GM20000 (cell line): ENCODE measurements around the gene INSC.
A peak's percentile ranks its signal among the peaks of the same experiment; 100 is the strongest.

Experiments used
- DNase-seq: peaks from one replicate; pipeline ENCODE4 v3.0.0; 2012; ENCODE audit warnings: low spot score
- TF ChIP-seq, protein P1 (sequence below): IDR thresholded peaks from 2 replicates; pipeline ENCODE4 v1.5.1; 2012; ENCODE audit warnings: mild to moderate bottlenecking, control low read depth; ENCODE audit errors: extremely low read depth, missing control alignments

INSC gene

DNA sequence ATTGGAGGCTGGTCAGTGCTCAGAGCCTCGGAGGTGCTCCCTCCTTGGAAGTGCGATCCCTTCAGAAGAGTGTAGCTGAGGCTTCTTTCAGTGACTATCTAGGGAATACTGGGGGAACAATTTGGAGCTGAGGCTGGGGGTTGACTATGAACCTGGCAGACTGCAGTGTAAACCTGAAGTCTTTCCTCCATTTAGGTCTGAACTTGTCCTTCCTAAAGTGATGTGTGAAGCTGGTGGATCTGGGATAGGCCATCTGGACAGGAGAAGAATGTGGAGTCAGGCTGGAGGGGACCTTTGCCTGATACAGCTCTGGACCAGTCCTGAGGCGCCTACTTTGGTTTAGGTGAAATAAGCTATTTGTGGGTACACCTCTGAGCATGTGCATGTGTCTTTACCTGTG is 3.5 kb upstream of the INSC start:
- no peak for DNase-seq
- TF ChIP-seq, protein P1, sequence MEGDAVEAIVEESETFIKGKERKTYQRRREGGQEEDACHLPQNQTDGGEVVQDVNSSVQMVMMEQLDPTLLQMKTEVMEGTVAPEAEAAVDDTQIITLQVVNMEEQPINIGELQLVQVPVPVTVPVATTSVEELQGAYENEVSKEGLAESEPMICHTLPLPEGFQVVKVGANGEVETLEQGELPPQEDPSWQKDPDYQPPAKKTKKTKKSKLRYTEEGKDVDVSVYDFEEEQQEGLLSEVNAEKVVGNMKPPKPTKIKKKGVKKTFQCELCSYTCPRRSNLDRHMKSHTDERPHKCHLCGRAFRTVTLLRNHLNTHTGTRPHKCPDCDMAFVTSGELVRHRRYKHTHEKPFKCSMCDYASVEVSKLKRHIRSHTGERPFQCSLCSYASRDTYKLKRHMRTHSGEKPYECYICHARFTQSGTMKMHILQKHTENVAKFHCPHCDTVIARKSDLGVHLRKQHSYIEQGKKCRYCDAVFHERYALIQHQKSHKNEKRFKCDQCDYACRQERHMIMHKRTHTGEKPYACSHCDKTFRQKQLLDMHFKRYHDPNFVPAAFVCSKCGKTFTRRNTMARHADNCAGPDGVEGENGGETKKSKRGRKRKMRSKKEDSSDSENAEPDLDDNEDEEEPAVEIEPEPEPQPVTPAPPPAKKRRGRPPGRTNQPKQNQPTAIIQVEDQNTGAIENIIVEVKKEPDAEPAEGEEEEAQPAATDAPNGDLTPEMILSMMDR, result no peak

DNA sequence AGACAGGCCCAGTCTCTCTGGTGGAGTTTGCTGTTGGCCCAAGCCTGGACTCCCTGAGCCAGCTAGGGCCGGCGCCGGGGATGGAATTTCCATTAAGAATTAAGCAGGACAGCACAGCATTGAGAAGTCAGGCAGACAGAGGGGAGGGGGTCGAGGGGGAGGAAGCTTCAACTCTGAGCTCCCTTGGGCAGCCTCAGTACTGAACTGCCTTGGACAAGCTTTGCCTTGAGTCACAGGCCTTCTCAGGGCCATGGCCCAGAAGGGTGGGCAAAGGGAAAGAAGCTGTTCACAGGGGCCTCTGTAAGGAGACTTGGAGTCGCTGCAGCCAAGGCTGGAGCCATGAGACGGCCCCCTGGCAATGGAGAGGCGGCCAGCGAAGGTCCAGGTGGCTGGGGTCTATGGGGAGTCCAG is 2.6 kb upstream of the INSC start:
- no peak for DNase-seq
- TF ChIP-seq, protein P1, result no peak

DNA sequence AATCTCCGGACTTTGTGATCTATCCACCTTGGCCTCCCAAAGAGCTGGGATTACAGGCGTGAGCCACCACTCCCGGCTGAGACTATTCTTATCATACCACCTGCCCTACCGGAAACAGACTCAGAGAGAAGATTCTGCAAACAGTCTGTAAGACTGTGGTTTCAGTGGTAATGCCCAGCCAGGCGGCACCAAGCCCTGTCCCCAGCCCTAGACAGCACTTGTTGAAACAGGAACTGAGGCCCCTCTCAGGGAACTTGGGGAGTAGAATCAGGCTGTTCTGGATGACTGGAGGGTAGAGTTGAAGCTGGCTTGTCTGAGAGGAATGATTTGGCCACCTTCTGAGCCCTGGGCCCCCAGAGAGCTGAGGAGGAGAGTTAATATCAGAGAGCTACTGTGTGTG is 1.3 kb upstream of the INSC start:
- TF ChIP-seq, protein P1, result no peak
- DNase-seq, result peak; percentile 39

DNA sequence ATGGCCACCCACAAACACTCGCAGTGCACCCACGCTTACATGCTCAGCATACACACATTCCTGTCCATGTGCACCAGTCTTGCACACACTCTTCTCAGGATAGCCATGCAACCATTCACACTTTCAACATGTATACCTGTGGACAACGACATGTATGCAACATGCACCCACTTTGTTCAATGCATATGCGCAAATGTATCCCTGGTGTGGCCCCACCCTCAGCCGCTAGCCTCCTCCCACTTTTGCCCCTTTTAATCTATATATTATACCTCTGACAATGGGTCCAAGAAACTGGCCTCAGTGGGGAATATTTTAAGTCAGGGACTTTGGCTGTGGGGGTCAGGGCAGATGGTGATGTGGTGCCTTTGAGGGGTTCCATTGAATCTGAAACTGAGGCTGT is 963 bp downstream of the INSC start:
- TF ChIP-seq, protein P1, result no peak

DNA sequence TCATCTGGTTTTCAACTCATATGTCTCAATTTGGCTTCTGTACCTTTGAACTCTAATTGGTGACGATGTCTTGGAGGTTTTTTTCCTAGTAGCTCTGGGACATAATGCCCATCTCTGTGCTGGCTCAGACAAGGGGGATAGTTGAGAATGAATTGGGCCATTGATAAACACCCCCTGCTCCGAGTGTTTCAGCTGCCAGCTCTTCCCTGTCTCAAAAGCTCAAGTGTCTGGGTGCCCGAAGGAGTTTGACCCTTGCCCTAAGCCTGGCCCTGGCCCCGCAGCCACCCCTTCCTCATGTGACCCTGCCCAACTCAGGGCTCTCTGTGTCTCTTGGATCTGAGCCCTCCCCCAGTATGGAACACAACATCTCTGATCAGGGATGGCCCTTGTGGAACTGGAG is 3.0 kb downstream of the INSC start:
- DNase-seq, result no peak
- TF ChIP-seq, protein P1, result no peak

More for the DNA sequence above, 963 bp downstream of the INSC start:
- no peak for DNase-seq

DNA sequence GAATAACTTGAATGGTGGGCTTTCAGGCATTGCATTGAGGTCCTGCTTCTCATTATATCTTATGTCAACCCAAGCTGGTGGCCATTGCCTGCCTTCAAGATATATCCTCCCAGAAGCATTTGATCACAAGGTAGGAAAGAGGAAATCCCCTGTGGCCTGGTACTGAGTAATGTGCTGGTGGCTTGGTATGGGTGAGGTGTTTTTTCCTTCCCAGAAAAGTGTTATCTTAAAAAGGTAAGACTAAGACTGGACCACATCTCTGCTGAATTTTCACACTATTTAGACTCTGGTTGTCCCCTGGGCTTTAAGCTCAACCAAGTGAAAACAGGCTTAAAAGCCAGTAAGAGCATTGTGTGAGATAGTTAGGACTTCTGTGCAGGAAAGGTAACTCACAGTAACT is 3.7 kb downstream of the INSC start:
- DNase-seq, result no peak
- TF ChIP-seq, protein P1, result no peak

DNA sequence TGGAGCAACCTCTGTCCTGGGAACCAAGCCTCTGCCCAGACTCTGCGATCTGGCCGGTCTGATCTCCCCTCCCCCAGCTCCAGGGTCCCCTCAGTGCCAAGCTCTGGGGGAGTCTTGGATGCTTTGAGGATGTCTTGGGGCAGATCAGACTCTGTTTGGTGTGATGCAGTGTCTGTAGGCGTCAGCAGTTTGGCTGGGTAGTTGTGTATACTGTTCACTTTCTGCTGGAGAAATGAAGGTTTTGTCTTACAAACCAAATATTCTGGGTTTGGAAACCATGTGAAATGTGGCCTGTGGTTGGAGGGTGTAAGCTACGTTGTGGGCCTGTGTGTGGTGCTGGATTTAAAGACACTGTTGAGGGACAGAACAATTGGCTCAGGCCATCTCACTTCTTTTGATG is 4.6 kb downstream of the INSC start:
- TF ChIP-seq, protein P1, result no peak
- no peak for DNase-seq
